ENCODE measurements around the gene PAPSS1.
A peak's percentile ranks its signal among the peaks of the same experiment; 100 is the strongest.
"Not testable (repeated sequence)": the region's sequence is repeated elsewhere in the genome, so short reads cannot be mapped to it uniquely, and the experiment has no call there.

The PAPSS1 gene

DNA sequence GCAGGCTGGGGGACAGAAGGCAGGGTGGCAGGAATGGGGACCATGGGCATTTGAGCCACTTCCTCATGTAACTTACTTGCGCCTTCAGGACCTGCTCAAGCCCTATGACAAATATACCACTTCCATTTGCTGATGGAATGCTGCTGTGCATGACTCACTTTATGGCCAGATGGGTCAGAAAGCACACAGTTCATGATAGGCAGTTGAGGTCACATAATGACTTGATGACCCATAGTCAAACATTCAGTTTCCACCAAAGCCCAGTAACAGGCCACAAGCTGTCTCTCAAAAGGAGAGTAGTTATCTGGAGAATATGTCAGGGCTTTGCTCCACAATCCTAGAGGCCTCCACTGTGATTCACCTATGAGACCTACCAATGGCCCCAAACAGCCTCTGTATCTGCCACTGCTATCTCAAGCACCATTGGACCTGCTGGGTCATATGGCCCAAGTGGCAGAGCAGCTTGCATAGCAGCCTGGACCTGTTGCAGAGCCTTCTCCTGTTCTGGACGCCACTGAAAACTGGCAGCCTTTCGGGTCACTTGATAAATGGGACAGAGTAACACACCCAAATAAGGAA is 5.3 kb upstream of the PAPSS1 start:
- DNase-seq, result no peak

DNA sequence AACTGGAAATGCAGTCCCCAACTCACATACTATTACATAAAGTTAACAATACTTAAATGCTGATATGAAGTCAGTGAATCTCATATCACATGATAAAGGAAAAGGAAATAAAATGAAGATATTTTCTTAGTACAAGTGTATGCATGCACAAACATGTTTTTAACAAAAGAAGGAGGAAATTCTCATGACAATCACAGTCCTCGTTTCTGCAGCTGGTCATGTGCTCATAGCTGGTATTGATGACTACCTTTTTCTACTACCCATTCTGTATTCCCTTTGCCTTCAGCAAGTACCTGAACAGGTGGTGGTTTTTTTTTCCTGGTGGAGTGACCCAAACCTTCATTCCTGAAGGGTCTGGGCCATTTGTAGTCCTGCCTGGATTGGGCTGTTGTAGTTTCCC is 3.3 kb upstream of the PAPSS1 start:
- not testable (repeated sequence) for DNase-seq

DNA sequence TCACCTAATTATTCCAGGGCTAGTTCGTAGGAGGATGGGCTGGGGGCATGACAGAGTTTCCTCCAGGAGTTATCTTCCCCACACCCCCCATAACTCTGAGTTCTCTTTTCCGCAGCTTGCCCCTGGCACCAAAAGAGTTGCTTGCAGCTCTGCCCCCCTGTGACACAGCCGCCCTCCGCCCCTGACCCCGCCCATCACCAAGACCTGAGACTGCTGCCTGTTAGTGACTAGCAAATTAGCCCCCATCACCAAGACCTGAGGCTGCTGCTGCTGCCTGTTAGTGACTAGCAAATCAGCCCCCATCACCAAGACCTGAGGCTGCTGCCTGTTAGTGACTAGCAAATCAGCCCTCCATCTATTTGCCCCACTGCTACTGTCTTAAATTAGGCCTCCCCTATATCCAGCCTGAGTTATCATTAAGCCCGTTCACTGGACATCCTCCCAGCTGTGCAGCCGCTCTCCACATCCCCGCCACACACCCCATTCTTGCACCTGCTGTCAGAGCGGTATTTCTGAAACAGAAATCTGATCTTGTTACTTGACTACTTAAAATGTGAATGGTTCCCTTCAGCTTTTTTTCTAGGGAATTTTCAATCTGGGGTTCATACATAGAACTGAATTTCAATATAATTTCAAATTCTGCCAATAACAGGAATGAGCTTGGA is 1.5 kb upstream of the PAPSS1 start:
- DNase-seq, result peak; percentile 74

DNA sequence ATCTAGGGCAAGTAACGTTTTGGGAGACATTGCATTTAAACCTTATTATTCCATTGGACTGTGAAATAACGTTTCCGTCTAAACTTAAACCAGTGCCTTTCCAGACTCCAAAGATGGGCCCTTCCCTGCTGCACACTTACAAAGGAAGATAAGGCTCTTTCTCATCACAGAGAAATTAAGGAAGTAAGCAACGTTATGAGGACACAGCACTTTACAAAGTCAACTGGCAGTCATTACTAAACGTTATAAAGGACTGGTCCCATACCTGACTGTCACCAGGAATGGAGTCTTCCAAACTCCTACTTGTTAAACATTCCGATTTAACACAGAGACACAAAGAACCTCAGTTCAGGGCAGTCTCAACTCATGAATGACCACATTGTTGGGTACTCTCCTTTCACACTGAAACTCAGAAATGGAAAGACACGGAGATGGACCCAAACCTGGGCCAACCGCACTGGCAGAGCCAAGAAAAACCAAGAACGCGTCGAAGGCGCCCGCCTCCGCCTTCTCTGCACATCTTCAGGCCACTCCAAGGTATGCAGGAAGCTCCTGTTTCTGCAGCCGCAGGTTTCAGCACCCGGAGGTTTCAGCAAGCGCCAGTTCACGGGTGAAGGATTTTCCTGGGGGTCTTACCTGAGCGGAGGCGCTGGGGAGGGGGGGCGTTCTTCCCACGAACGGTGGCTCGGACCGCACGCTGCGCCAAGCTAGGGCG is 670 bp downstream of the PAPSS1 start:
- peak; percentile 69 for DNase-seq

DNA sequence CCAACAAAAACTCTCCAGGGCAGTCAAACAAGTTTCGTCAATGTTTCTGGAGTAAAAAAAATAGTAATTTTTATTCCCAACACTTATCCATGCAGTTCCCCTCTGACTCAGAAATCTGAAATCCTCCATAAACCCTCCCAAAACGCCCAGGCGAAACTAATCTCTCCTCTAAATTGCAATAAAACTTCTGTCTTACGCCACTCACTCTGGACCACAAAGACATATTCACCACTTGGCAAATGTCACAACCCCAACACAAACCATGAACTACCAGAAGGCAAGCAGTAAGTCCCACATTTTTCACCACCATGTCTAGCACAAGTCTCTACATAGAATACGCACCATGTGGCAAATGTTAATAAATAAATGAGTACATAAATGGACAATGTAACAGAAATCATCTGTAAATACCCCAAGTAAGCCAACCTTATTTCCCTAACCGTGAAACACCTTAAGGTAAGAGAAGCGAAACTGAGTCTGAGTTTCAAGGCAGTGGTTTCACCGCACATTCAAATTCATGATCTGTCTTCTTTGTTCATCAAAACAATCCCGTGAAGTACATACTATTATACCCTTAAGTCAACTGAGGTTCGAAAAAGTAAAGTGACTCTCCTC is 1.6 kb downstream of the PAPSS1 start:
- DNase-seq, result peak; percentile 54

DNA sequence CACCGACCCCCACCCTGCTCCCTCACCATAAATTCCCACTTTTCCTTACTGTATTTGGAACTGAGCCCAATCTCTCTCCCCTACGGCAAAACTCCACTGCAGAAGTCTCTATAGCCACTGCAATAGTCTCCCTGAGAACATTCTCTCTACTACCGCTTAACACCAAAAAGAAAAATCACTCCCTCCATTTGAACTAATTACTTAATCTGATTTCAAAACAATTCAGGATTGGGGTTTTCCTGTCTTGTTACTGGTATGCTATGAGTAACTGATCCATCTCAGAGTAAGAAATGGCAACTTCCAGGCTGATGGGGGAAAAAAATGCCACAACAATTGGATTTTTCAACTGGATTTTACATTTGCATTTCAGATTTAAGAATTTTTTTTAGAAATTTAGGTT is 5.8 kb downstream of the PAPSS1 start:
- DNase-seq, result no peak

DNA sequence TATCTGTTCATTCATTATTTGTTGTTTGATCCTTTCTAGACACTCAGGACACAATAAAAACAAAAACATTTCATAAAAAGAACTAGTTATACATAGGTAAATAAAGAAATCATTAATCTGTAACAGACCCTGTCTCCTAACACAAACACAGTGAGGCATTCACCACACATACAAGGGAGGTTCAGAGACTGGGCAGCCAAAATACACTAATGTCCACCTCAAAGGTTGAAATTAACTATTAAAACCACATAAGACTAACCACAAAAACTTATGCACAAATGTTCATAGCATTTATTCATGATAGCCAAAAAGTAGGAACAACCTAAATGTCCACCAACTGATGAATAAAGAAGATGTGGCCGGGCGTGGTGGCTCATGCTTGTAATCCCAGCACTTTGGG is 7.8 kb downstream of the PAPSS1 start:
- DNase-seq, result no peak

DNA sequence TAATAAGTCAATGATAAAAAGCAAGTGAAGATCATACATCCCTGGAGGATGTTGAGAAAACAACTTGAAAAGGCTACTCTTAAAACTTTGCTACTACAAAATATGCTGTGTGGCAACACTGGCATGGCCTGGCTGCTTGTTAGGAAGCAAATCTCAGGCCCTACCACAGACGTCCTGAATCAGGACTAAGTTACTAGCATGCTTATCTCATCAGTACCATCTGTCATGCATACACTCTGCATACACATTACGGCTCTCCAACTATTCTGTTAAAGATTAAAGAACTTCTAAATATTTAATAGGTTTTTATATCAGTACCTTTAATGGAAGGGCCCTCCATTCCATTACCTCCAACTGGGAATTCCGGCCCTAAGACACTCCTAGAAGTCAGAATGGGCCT is 8.2 kb downstream of the PAPSS1 start:
- peak; percentile 74 for DNase-seq

DNA sequence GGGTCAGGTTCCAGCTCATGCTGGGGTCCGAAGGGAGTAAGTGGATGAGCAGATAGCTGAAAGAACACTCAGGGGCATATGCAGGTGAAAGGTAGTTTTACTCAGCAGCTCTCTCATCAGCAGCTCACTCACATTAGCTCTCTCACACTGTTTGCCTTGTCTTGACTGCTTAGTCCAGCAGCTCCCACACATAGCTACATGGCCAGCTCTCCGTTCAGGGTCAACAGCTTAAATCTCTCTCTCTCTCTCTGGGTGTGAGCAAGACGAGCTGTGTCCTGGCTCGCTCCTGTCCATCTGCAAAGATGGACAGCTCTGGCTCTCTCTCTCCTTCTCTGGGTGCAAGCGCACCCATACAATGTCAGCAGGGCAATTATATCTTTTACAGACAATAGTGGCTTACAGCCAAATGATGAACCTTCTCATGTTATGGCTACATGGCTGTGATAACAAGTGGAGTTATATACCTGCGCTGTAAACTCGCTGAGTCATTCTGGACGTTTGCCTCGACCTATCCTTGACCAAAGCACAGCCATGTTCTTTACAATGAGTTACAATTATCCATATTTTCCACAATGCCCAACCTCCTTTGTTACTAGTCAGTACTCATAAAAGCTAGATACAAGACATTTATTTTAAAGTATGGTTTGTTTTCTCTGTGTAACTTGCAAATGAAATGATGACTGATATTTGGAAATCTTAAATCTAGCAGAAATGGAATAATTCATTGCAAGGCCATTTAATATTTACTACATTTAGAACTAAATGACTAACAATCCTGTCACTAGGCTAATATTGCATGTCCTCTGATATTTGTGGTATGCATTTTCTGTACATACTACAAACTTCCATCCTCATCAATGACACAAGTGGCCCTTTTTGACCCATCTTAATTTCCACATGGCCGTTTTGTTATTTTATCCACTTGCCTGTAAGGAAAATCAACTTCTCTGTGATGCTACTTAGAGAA is 9.3 kb downstream of the PAPSS1 start:
- DNase-seq, result no peak

DNA sequence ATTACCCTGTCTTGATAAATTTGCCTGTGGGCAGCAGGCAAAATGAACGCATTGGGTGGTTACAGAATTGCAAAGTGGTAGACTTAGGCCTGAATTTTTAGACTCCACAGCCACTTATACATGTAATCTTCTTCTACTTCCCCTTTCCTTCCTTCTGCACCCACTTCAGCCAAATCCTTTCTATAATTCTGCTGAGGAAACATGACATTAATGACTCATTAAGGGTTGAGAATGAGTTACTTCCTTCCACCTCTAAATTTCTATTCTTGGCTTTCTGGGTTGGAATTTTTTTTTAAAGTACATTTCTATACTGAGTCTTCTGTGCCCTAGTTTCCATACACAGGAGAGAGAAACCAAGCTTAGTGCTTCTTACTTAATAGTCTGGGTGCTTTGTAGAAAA is 10.1 kb downstream of the PAPSS1 start:
- DNase-seq, result peak; percentile 64

DNA sequence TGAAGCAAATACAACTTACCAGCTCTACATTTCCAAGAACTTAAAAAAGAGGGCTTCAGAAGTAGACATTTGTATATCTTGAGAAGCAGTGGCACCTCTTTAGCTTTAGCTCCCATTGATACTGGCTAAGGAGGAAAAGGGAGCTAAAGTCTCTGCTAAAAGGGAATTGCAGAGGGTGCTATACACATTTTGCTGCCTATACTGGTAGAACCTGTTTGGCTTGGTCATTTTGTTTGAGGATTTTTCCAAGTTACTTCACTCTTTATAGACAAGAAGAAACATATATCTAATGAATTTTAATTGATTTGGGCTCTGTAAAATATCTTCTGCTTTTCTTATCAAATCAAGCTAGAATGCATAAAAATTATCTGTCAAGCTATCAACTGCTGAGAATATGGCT is 11.8 kb downstream of the PAPSS1 start:
- no peak for DNase-seq

DNA sequence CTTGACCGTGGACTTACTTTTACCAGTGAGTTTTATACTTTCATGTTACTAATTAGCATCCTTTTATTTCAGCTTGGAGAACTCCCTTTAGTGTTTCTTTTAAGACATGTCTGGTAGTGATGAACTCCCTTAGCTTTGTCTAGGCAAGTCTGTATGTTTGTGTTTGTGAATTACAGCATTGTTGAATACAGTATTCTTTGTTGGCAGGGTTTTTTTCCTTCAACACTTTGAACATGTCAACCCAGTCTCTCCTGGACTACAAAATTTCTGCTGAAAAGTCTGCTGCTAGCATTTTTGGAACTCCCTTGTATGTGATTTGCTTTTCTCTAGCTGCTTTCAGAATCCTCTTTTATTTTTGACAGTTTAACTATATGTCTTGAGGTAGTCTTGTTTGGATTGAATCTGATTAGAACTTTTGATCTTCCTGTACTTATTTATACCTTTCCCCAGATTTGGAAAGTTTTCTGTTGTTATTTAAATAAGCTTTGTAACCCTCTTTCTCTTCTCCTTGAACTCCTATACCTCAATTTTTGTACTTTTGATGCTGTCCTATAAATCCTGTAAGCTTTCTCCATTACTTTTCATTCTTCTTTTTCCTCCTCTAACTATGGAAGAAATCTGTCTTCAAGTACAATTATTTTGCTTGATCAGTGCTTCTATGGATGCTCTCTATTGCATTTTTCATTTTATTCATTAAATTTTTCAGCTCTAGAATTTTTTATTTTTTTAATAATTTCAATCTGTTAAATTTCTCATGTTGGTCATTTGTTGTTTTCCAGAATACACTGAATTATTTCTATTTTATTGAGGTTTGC is 14.1 kb downstream of the PAPSS1 start:
- no peak for DNase-seq

DNA sequence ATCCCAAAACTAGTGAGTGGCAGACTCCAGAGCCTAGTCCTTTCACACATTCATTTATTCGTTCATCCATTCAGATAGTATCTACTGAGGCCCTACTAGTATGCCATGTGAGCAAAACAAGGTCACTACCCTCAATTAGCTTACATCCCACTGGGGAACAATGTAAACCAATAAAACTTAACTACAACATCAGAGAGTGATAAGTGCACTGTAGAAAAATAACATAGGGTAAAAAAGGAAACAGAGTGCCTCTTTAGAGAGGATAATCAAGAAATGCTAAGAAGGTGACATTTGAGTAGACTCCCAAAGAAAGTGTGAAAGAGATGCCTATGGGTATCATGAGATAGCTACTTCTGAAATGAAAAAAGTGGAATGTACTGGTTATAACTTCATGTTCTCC is 18.5 kb downstream of the PAPSS1 start:
- DNase-seq, result no peak

DNA sequence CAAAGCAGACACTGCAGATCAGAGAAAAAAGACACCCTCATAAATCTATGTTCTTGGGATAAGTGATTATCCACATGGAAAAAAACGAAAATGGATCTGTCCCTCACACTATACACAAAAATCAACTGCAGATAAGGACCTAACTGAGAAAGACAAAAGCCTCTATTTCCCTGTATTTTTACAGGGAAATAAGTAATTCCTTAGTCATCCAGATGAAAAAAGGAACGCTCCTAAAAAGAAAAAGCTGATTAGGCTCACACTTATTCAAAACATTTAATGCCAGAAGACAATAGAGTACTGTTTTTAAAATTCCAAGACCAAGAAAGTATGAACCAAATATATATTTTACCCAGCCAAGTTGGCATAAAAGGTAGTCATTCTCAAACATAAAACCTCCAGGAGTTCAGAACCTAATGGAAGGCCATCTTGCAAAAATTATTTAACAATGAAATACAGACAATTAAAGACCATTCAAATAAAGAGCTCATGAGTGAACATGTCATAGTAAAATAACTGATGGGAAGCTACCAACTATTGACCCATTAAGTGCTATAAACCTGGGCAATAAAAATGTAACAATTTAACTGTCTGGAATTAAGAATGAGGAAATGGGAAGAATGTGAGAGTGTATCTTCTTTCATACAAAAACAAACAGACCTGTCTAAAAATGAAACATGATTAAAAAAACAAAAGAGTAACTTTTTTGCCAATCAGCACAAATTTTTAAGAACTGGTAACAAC is 20.4 kb downstream of the PAPSS1 start:
- no peak for DNase-seq

DNA sequence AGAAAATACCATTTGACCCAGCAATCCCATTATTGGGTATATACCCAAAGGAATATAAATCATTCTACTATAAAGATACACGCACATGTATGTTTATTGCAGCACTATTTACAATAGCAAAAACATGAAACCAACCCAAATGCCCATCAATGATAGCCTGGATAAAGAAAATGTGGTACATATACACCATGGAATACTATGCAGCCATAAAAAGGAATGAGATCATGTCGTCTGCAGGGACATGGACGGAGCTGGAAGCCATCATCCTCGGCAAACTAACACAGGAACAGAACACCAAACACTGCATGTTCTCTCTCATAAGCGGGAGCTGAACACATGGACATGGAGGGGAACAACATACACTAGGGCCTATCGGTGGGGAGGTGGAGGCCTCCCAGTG is 23.8 kb downstream of the PAPSS1 start:
- not testable (repeated sequence) for DNase-seq

DNA sequence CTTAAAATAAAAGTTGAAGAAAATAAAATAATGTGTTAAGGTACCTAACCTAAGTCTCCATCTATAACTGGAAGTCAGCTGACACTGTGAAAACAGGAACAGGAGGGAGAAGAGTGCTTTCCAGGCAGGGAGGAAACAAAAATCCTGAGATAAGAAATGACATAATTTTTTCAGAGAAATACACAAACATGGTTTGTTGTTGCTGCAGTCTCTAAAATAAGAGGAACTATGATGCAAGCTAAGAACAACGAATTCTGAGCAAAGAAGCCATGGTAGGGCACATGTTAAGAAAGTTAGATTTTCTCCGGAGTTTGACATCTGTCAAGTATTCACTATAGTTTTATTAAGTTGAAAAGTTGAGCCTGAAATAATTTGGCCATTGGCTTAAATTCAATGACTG is 26.9 kb downstream of the PAPSS1 start:
- peak; percentile 80 for DNase-seq

DNA sequence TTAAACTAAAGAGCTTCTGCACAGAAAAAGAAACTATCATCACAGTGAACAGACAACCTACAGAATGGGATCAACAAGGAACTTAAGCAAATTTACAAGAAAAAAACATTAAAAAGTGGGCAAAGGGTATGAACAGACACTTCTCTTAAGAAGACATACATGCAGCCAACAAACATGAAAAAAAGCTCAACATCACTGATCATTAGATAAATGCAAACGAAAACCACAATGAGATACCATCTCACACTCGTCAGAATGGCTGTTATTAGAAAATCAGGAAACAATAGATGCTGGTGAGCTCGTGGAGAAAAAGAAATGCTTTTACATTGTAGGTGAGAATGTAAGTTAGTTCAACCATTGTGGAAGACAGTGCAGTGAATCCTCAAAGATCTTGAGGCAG is 27.8 kb downstream of the PAPSS1 start:
- DNase-seq, result peak; percentile 57

DNA sequence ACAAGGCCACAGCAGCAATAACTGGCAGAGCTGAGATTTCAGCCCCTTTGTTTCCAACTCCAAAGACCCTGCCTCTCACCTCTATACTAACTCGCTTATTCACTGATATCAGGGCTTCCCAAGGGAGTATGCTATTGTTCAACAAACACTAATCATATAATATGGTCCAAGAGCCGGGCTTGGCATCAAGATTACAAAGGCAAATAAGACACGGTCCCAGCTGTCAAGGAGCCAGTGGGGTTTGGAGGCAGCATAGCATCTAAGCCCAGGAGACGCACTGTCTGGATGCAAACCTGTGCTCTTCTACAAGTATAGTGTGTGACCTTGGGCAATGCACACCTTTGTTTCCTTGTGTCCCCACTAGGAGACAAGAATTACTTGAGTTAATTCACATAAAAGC is 28.7 kb downstream of the PAPSS1 start:
- DNase-seq, result no peak

DNA sequence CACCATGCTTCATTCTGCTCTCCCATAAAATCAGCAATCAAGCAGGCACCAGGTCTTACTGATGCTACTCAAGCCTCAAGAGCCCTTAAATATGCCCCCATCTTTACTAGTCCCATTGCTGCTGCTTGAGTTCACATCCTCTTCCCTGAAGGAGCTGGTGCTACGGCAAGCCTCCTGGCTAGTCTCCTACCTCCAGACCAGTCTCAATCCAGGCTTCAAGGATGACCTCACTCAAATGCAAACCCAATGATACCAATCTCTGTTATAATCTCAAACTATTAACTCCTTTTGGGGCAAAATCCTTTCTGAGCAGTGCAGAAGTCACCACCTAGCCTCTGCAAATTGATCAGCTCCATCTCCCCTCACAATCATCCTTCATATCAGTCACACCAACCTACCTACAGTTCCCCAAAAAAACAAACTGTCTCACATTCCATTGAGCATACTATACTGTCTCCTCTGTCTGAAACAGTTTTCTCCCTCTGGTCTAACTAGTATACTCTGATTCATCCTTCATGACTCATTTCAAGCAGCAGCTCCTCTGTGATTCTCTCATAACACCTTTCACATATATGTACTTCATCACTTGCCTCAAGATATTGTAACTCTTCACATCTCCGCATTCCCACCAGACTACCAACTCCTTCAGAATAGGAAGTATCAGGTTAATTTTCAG is 30.0 kb downstream of the PAPSS1 start:
- DNase-seq, result no peak

DNA sequence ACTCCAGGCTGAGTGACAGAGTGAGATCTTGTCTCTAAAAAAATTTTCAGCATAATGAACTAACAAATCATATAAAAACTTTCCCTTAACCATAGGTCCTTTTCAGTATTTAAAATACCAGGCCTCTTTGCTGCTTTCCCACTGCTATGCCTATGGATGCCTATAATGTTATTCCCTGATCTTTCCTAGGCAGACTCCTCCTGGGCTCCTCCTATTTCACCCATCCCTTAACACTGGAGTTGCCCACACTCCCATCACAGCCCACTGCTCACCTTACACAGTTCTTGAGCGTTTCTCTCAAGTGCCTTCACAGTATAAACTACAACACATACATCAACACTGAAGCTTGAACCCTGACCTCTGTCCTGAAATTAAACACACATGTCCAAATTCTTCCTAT is 31.6 kb downstream of the PAPSS1 start:
- DNase-seq, result no peak

DNA sequence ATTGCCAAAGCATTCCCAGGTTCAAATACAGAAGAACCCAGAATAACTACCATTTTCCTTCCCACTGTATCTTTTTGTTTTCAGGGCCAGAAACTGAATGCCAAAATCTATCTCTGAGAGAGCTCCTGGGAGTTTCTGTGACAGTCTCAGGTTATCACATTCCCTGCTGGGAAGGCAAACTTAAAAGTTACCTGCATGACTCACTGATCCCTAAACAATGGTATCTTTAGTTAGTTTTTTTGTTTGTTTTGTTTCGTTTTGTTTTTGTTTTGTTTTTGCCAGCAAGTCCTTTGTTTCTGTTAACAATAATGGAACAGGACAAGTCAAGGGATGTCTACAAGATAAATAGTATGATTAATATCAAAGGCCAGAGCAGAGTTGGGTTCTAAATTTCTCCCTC is 34.3 kb downstream of the PAPSS1 start:
- DNase-seq, result no peak

Data from hematopoietic multipotent progenitor cell treated with erythropoietin and hydrocortisone succinate and interleukin-3 and kit ligand, for 4 days (in vitro differentiated cells).